DLD1 (cell line): ENCODE measurements around the gene SPANXN1.
"Not testable (repeated sequence)": the region's sequence is repeated elsewhere in the genome, so short reads cannot be mapped to it uniquely, and the experiment has no call there.

ENCODE experiments used
- in situ Hi-C: cut with HindIII; loops from 2 replicates; pipeline ENCODE4 v1.10.0; 2017; ENCODE audit warnings: low sequenced_read_pairs

The SPANXN1 gene

GRCh38 chrX:145247203-145247602, at the start of gene SPANXN1:
Gene SPANXN1 (plus strand): TSS chrX:145247503. CDS start chrX:145247587, 84 bp downstream.
- in situ Hi-C loops = not testable (repeated sequence)

GRCh38 chrX:145199078-145199477, 48.2 kb upstream of the SPANXN1 start:
- in situ Hi-C loops = no loop called here

GRCh38 chrX:145213504-145213903, 33.8 kb upstream of the SPANXN1 start:
- in situ Hi-C loops = no loop called here

GRCh38 chrX:145292218-145292617, 44.9 kb downstream of the SPANXN1 start:
- in situ Hi-C loops = no loop called here
